Measurements from ENCODE around the gene PPP1R7. TPM values are rescaled to one million over a fixed set of nuclear protein-coding genes. Genes with fewer than 3 reads are reported as not detected.

PPP1R7 gene
- total and polyA plus RNA-seq, 9 of the 15 experiments (the other 6 are each of a cell fraction or from before 2014, with no cell fraction given) = 37.5 to 75.0 (median 50.5) TPM

GRCh38 chr2:241188361-241189092 lies 38.3 kb downstream of the PPP1R7 start, which contains the start of gene ANO7:
ANO7 (plus strand) TSS chr2:241188677; CDS start chr2:241190064, 1,387 bp downstream.
- ChIA-PET CTCF (ENCODE audit: low intra/inter-chr PET ratio) (no interaction called here), POLR2A (no interaction called here)
- Histone ChIP-seq H3K27ac (ENCODE audit: extremely low read depth, low read depth, low read length) (no peak within 1 kb of the TSS), H2AFZ (ENCODE audit: low read depth, low read length) (no peak within 1 kb of the TSS), H3K4me1 (replicated peaks in 1 of 2; ENCODE audit: control insufficient read depth in 2 of 2, insufficient read depth in 2 of 2, low read length in 2 of 2) (peaks cover 0 to 33% of the 10 kb centered on the region in 2 experiments; a peak in 2 of 5 replicates), H3K36me3 (ENCODE audit: control insufficient read depth, insufficient read depth, low read length) (no peaks in the 10 kb centered on the region), H3K9me1 (ENCODE audit: control insufficient read depth, insufficient read depth, low read length) (no peaks in the 10 kb centered on the region), H3K27me3 (ENCODE audit: control insufficient read depth in 2 of 2, insufficient read depth in 2 of 2, low read length in 2 of 2) (no peaks in the 10 kb centered on the region; a peak in 2 of 5 replicates), H3K4me3 (no peak within 1 kb of the TSS), H3K79me2 (ENCODE audit: control insufficient read depth, insufficient read depth, low read length) (no peaks in the 10 kb centered on the region), H3K9ac (ENCODE audit: insufficient read depth in 1 of 2, low read depth in 2 of 2, low read length in 2 of 2) (no peak within 1 kb of the TSS; a peak in 1 of 4 replicates), H4K20me1 (replicated peaks; ENCODE audit: control insufficient read depth, insufficient read depth, low read length) (no peaks in the 10 kb centered on the region), H3K4me2 (ENCODE audit: insufficient read depth, low read length) (no peak within 1 kb of the TSS), H3K9me3 (replicated peaks; ENCODE audit: control insufficient read depth, insufficient read depth, low read depth, low read length) (no peaks in the 10 kb centered on the region)
- BruUV-seq (replicated peaks) = no TSS peak
- in situ Hi-C loops (cut with MboI) (no loop called here), intact Hi-C loops (cut with micrococcal nuclease) (no loop called here)
- ATAC-seq = no peak
- 24% methylated on average over 13 of the region's 21 CpGs for WGBS (ENCODE audit: insufficient coverage, low coverage, missing lambda C conversion rate)
- FAIRE-seq = no peak
- no peak for DNase-seq (ENCODE audit: extremely low read depth in 1 of 4, low spot score in 3 of 4)
- TF ChIP-seq RBM25 (IDR thresholded peaks at IDR 0.05; ENCODE audit: low read depth, low read length, severe bottlenecking) = no peak
- TF ChIP-seq TSHZ1 (CRISPR knock-in tag; IDR thresholded peaks at IDR 0.05) = no peak
- TF ChIP-seq ZNF165 (CRISPR knock-in tag; IDR thresholded peaks at IDR 0.05; ENCODE audit: borderline replicate concordance) = no peak
- TF ChIP-seq, protein P1, sequence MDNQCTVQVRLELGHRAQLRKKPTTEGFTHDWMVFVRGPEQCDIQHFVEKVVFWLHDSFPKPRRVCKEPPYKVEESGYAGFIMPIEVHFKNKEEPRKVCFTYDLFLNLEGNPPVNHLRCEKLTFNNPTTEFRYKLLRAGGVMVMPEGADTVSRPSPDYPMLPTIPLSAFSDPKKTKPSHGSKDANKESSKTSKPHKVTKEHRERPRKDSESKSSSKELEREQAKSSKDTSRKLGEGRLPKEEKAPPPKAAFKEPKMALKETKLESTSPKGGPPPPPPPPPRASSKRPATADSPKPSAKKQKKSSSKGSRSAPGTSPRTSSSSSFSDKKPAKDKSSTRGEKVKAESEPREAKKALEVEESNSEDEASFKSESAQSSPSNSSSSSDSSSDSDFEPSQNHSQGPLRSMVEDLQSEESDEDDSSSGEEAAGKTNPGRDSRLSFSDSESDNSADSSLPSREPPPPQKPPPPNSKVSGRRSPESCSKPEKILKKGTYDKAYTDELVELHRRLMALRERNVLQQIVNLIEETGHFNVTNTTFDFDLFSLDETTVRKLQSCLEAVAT (IDR thresholded peaks at IDR 0.05) = no peak
- TF ChIP-seq ZNF239 (CRISPR knock-in tag; IDR thresholded peaks at IDR 0.05) = no peak
- no peak for TF ChIP-seq ZNF511 (CRISPR knock-in tag; IDR thresholded peaks at IDR 0.05)
- no peak for TF ChIP-seq ELF2 (CRISPR knock-in tag; IDR thresholded peaks at IDR 0.05)
- TF ChIP-seq RERE (CRISPR knock-in tag; IDR thresholded peaks at IDR 0.05; ENCODE audit: borderline replicate concordance) = no peak
- TF ChIP-seq NFRKB (IDR thresholded peaks at IDR 0.05; ENCODE audit: low read depth) = no peak

Measured in K562 (cell line).